ENCODE measurements around the gene TRIM75.
A peak's percentile ranks its signal among the peaks of the same experiment; 100 is the strongest.
"Not testable (repeated sequence)": the region's sequence is repeated elsewhere in the genome, so short reads cannot be mapped to it uniquely, and the experiment has no call there.

TRIM75 gene

DNA sequence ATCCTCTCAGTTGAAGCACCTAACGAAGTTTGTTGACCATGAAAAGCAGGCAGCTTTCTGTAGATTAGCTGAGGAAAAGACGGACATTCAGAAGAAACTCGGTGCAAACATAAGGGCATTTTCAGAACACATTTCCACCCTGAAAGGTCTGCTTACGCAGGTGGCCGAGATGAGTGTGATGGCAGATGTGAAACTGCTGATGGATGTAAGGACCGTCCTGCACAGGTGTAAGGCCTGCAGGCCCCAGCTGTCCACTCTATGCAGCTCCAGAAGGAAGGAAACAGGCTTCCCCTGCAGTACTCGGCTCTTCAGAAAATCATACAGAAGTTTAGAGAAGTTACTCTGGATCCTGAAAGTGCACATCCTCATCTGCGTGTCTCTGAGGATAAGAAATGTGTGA lies 42.7 kb upstream of the TRIM75 start:
- no peak for DNase-seq (ENCODE audit: low read depth)
- no peak overlapping the region for H3K4me3 ChIP-seq (ENCODE audit: low read length)
- TF ChIP-seq, protein P1, sequence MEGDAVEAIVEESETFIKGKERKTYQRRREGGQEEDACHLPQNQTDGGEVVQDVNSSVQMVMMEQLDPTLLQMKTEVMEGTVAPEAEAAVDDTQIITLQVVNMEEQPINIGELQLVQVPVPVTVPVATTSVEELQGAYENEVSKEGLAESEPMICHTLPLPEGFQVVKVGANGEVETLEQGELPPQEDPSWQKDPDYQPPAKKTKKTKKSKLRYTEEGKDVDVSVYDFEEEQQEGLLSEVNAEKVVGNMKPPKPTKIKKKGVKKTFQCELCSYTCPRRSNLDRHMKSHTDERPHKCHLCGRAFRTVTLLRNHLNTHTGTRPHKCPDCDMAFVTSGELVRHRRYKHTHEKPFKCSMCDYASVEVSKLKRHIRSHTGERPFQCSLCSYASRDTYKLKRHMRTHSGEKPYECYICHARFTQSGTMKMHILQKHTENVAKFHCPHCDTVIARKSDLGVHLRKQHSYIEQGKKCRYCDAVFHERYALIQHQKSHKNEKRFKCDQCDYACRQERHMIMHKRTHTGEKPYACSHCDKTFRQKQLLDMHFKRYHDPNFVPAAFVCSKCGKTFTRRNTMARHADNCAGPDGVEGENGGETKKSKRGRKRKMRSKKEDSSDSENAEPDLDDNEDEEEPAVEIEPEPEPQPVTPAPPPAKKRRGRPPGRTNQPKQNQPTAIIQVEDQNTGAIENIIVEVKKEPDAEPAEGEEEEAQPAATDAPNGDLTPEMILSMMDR (IDR thresholded peaks at IDR 0.05; ENCODE audit: insufficient read depth, low read depth, low read length, missing control alignments): no peak

DNA sequence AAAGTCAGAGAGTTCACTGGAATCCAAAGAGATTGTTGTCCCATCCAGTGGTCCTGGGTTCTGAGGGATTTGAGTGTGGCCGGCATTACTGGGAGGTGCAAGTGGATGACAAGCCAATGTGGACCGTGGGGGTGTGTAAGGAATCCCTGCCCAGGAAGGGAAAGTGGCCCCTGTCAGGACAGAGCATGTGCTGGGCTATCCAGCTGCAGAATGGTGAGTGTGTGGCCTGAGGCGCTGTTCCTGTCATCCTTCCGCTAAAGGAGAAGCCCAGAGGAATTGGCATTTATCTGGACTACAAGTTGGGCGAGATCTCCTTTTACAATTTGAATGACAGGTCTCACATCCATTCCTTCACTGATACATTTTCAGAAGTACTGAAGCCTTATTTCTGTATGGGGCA lies 42.3 kb upstream of the TRIM75 start:
- peak; percentile 32 for DNase-seq (ENCODE audit: low read depth)
- H3K4me3 ChIP-seq (ENCODE audit: low read length): no peak overlapping the region
- TF ChIP-seq, protein P1 (IDR thresholded peaks at IDR 0.05; ENCODE audit: insufficient read depth, low read depth, low read length, missing control alignments): no peak

DNA sequence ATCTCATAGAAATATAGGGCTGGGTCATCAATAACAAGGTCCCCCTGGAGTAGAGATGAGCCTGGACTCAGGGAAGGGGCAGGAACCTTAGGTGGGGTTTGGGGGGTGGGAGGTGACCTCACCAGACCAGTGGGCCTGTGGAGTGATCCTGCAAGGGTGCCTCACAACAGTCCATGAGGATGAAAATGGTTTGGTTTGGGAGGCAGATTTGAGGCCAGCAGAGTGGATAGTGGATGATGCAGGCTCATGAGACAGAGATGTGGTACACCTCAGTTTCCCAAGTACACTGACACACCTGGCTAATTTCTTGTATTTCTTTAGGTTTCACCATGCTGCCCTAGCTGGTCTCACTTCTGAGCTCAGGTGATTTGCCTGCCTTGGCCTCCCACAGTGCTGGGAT lies 40.0 kb upstream of the TRIM75 start:
- H3K4me3 ChIP-seq (ENCODE audit: low read length): no peak overlapping the region
- DNase-seq (ENCODE audit: low read depth): no peak
- TF ChIP-seq, protein P1 (IDR thresholded peaks at IDR 0.05; ENCODE audit: insufficient read depth, low read depth, low read length, missing control alignments): no peak

DNA sequence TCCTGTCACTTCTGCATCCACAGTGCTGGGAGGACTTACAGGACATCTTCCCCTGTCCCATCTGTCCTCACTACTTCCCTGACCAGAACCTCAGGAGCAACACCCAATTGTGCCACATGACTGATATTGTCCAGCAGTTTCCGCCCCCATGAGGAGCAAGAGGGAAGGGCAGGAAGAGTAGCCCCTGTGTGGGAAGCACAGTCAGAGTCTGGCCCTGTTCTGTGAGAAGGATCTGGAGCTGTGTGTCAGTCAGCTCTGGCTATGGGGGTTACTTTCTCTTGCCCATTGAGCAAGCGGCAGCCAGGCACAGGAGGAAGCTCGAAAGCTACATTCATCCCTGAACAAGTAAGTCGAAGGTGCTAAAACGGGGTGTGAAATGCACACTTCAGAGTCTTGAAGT lies 36.7 kb upstream of the TRIM75 start:
- DNase-seq (ENCODE audit: low read depth): peak; percentile 4
- TF ChIP-seq, protein P1 (IDR thresholded peaks at IDR 0.05; ENCODE audit: insufficient read depth, low read depth, low read length, missing control alignments): no peak
- no peak overlapping the region for H3K4me3 ChIP-seq (ENCODE audit: low read length)

DNA sequence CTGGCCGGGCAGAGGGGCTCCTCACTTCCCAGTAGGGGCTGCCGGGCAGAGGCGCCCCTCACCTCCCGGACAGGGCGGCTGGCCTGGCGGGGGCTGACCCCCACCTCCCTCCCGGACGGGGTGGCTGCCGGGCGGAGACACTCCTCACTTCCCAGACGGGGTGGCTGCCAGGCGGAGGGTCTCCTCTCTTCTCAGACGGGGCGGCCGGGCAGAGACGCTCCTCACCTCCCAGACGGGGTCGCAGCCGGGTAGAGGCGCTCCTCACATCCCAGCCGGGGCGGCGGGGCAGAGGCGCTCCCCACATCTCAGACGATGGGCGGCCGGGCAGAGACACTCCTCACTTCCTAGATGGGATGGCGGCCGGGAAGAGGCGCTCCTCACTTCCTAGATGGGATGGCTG lies 33.7 kb upstream of the TRIM75 start:
- H3K4me3 ChIP-seq (ENCODE audit: low read length); DNase-seq (ENCODE audit: low read depth): not testable (repeated sequence)

DNA sequence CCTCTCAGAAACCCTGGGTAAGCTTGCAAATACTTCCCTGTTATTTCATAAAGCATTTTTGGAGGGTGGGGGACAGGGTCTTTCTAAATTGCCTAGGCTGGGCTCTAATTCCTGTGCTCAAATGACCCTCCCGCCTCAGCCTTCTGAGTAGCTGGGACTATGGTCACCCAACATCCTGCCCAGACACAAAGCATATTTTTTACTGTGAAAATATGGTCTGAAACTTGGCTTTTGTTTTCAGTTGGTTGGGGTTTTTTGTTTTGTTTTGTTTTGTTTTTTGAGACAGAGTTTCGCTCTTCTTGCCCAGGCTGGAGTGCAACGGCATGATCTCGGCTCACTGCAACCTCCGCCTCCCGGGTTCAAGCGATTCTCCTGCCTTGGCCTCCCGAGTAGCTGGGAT lies 27.9 kb upstream of the TRIM75 start:
- DNase-seq (ENCODE audit: low read depth); H3K4me3 ChIP-seq (ENCODE audit: low read length): not testable (repeated sequence)

DNA sequence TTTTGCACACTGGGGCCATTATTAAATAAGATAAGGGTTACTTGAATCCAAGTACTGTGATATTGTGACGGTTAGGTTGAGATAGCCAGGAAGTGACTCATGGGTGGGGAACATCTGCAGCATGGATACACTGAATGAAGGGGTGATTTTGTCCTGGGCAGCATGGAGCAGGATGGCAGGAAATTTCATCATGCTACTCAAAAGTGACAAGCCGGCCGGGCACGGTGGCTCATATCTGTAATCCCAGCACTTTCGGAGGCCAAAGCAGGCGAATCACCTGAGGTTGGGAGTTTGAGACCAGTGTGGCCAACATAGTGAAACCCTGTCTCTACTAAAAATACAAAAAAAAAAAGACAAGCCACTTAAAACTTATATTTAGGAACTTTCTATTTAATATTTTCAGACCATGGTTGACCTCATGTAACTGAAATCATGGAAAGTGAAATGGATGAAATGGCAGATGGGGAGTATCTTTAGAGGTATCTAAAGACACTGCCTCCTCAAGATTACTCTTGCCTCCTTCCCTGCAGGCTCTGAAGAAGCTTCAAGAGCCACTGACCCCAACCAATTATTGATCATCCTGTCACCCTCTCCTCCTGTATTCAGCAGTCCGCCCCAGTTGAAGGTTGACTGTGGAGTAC lies 25.8 kb upstream of the TRIM75 start:
- no peak for DNase-seq (ENCODE audit: low read depth)
- TF ChIP-seq, protein P1 (IDR thresholded peaks at IDR 0.05; ENCODE audit: insufficient read depth, low read depth, low read length, missing control alignments): no peak
- H3K4me3 ChIP-seq (ENCODE audit: low read length): no peak overlapping the region

DNA sequence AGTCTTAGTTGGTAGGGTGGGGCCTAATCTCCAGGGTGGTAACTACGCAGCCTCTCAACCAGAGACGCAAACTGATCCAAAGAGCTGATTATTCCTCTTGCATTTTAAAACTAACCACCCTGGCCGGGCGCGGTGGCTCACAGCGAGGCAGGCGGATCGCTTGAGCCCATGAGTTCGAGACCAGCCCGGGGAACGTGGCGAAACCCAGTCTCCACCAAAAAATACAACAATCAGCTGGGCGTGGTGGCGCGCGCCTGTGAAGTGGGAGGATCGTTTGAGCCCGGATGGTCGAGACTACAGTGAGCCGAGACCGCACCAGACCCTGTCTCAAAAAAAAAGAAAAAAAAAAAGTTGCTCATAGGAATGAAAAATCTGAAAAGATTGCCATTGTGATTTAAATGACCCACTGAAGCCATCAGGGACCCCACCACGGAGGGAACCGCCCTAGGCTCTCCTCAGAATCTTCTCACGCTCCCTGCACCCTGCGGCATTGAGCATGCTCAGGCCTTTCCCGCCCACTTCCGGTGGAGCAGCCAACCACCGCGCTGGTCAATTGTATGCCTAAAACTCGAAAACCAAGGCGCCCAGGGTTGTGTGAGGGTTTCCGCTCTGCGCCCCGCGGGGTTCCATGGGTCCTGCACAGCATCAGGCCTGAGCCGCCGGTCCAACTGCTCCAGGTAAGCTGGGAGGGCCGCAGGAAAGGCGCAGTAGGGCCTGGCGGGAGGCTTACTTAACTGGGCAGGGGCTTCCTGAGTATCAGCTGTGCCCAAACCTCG lies 22.0 kb upstream of the TRIM75 start, which contains the start of gene TRIM60:
Gene TRIM60 (plus strand): TSS at position 564 of the 776 bp plus-strand sequence. CDS start 8,074 bp downstream, outside the sequence.
- TF ChIP-seq, protein P1 (IDR thresholded peaks at IDR 0.05; ENCODE audit: insufficient read depth, low read depth, low read length, missing control alignments): no peak
- no peak within 1 kb of the TSS for H3K4me3 ChIP-seq (ENCODE audit: low read length)
- DNase-seq (ENCODE audit: low read depth): no peak
